GM18868 (cell line): ENCODE results near the gene ITGA11.
"Not testable (repeated sequence)": the region's sequence is repeated elsewhere in the genome, so short reads cannot be mapped to it uniquely, and the experiment has no call there.

ENCODE experiments used
- ATAC-seq: cut with Tn5 transposase; IDR thresholded peaks from one replicate; pipeline ENCODE4 v1.9.1; 2021; ENCODE audit warnings: mild to moderate bottlenecking, moderate library complexity; ENCODE audit not compliant: unreplicated experiment

Gene ITGA11

GRCh38 chr15:68399096-68400065, 32.6 kb downstream of the ITGA11 start:
- no peak for ATAC-seq

GRCh38 chr15:68397999-68398398, 34.0 kb downstream of the ITGA11 start:
- ATAC-seq = not testable (repeated sequence)

- ATAC-seq = no peak
These were observed 35.9 kb downstream of the ITGA11 start for GRCh38 chr15:68396068-68396467.

- ATAC-seq = no peak
These were observed 40.8 kb downstream of the ITGA11 start for GRCh38 chr15:68391121-68391520.

- no peak for ATAC-seq
These were observed 41.8 kb downstream of the ITGA11 start for GRCh38 chr15:68389936-68390817.

GRCh38 chr15:68389041-68389930, 42.7 kb downstream of the ITGA11 start:
- no peak for ATAC-seq

GRCh38 chr15:68387381-68388143, 44.4 kb downstream of the ITGA11 start:
- no peak for ATAC-seq

GRCh38 chr15:68386587-68387288, 45.2 kb downstream of the ITGA11 start:
- no peak for ATAC-seq

GRCh38 chr15:68385671-68386586, 46.0 kb downstream of the ITGA11 start:
- ATAC-seq = no peak

- no peak for ATAC-seq
These were observed 46.8 kb downstream of the ITGA11 start for GRCh38 chr15:68385240-68385561.

- ATAC-seq = no peak
These were observed 47.3 kb downstream of the ITGA11 start for GRCh38 chr15:68384451-68385239.

- no peak for ATAC-seq
These were observed 48.5 kb downstream of the ITGA11 start for GRCh38 chr15:68383161-68384074.

- no peak for ATAC-seq
These were observed 49.5 kb downstream of the ITGA11 start for GRCh38 chr15:68382286-68383007.

- no peak for ATAC-seq
These were observed 51.5 kb downstream of the ITGA11 start for GRCh38 chr15:68380456-68380855.

- no peak for ATAC-seq
These were observed 52.1 kb downstream of the ITGA11 start for GRCh38 chr15:68379759-68380290.
